Coronary artery (tissue), 2 donors: Measurements from ENCODE around the gene GAS6.

Experiments used
- DNase-seq: peaks from one replicate; pipeline ENCODE4 v3.0.0-alpha.2; 2017; ENCODE audit warnings: low spot score
- H3K27ac ChIP-seq, 2 donors: fragments of 200-600 bp; sonication (generic); one replicate each; pipeline ENCODE4 v1.5.1; 2016 to 2019
- H3K4me3 ChIP-seq: fragments of 200-600 bp; sonication (generic); 2 replicates; pipeline ENCODE4 v1.5.1; 2016; ENCODE audit warnings: mild to moderate bottlenecking, moderate library complexity
- CTCF ChIP-seq: fragments of 200-600 bp; sonication (generic); IDR thresholded peaks from one replicate; pipeline ENCODE4 v1.5.1; 2019; ENCODE audit warnings: antibody characterized with exemption

Gene GAS6

GRCh38 chr13:113811081-113811928, 52.6 kb downstream of the GAS6 start:
- no peak for DNase-seq
- no peak overlapping the region for H3K4me3 ChIP-seq
- no peak overlapping the region for H3K27ac ChIP-seq
- TF ChIP-seq CTCF, result no peak

- no peak for TF ChIP-seq CTCF
- H3K27ac ChIP-seq, result no peak overlapping the region
- no peak overlapping the region for H3K4me3 ChIP-seq
- DNase-seq, result no peak
Measured at GRCh38 chr13:113810640-113811039, 53.2 kb downstream of the GAS6 start.

GRCh38 chr13:113809934-113810333, 53.9 kb downstream of the GAS6 start:
- no peak for DNase-seq
- Histone ChIP-seq H3K4me3 (no peak overlapping the region), H3K27ac (no peak overlapping the region)
- TF ChIP-seq CTCF, result no peak

GRCh38 chr13:113808058-113808834, 55.6 kb downstream of the GAS6 start:
- no peak overlapping the region for H3K27ac ChIP-seq
- TF ChIP-seq CTCF, result no peak
- DNase-seq, result no peak
- no peak overlapping the region for H3K4me3 ChIP-seq

GRCh38 chr13:113806526-113806925, 57.4 kb downstream of the GAS6 start:
- TF ChIP-seq CTCF, result no peak
- Histone ChIP-seq H3K27ac (no peak overlapping the region), H3K4me3 (no peak overlapping the region)
- DNase-seq, result no peak

- H3K27ac ChIP-seq, result no peak overlapping the region
- H3K4me3 ChIP-seq, result no peak overlapping the region
- DNase-seq, result no peak
- no peak for TF ChIP-seq CTCF
Measured at GRCh38 chr13:113806104-113806471, 57.8 kb downstream of the GAS6 start.
